Fibroblast of lung (primary cell): ENCODE measurements around the gene CCNA1.

Source experiments
- CTCF ChIP-seq, 2 donors: IDR thresholded peaks in 1 of 2; conservative IDR thresholded peaks in 1 of 2; 1 replicate in 1 of 2; 2 replicates in 1 of 2; pipeline ENCODE4 v1.5.1; 2011 to 2012; ENCODE audit warnings: low read length in 2 of 2, control low read depth in 1 of 2, inconsistent platforms in 1 of 2, low read depth in 1 of 2, mild to moderate bottlenecking in 1 of 2
- EZH2 ChIP-seq: IDR thresholded peaks from 2 replicates; pipeline ENCODE4 v1.5.1; 2012; ENCODE audit warnings: low read length, control low read depth, mild to moderate bottlenecking; ENCODE audit errors: missing control alignments

- no peak for TF ChIP-seq EZH2
- TF ChIP-seq CTCF (conservative IDR thresholded peaks at IDR 0.05 in 1 of 2, IDR thresholded peaks at IDR 0.05 in 1 of 2; ENCODE audit: low read depth in 1 of 2, low read length in 2 of 2), result no peak
These were observed 13.0 kb downstream of the CCNA1 start for GRCh38 chr13:36445278-36445677.
